NCI-H2196 treated with DMSO at 0.1 percent for 48 hours (cell line): ENCODE measurements around the gene PRDM5.
"Not testable (repeated sequence)": the region's sequence is repeated elsewhere in the genome, so short reads cannot be mapped to it uniquely, and the experiment has no call there.

Experiments used
- DNase-seq: peaks from one replicate; lab custom pipeline; 2025; ENCODE audit not compliant: unreplicated experiment; lab: John Stamatoyannopoulos, UW

The PRDM5 gene

GRCh38 chr4:120664851-120665250, 257.7 kb downstream of the PRDM5 start:
- no peak for DNase-seq

- no peak for DNase-seq
Observed at GRCh38 chr4:120659616-120660170, 262.8 kb downstream of the PRDM5 start.

- DNase-seq: no peak
Observed at GRCh38 chr4:120658772-120659171, 263.8 kb downstream of the PRDM5 start.

GRCh38 chr4:120653804-120654573, 268.5 kb downstream of the PRDM5 start:
- no peak for DNase-seq

GRCh38 chr4:120648336-120648735, 274.2 kb downstream of the PRDM5 start:
- not testable (repeated sequence) for DNase-seq
